ENCODE results near the gene GOLGA3.

DNA sequence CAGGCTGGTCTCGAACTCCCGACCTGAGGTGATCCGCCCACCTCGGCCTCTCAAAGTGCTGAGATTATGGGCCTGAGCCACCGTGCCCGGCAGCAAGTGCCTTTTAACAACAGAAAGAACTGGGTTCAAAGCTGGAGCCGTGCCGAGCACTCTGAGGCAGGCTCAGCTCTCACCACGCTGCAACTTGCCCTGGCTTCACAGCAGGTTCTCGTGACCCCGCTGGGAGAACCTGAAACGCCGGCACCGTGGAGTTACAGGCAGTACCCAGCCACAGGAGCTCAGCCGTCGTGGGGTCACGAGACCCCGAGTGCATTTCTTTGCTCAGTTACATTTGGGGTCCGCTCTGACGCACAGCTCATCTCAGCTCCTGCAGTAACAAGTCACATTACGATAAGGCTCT lies 14.4 kb downstream of the GOLGA3 start:
- no peak for TF ChIP-seq EZH2phosphoT487 (IDR thresholded peaks at IDR 0.05; ENCODE audit: borderline replicate concordance, low read length)
- TF ChIP-seq, protein P1, sequence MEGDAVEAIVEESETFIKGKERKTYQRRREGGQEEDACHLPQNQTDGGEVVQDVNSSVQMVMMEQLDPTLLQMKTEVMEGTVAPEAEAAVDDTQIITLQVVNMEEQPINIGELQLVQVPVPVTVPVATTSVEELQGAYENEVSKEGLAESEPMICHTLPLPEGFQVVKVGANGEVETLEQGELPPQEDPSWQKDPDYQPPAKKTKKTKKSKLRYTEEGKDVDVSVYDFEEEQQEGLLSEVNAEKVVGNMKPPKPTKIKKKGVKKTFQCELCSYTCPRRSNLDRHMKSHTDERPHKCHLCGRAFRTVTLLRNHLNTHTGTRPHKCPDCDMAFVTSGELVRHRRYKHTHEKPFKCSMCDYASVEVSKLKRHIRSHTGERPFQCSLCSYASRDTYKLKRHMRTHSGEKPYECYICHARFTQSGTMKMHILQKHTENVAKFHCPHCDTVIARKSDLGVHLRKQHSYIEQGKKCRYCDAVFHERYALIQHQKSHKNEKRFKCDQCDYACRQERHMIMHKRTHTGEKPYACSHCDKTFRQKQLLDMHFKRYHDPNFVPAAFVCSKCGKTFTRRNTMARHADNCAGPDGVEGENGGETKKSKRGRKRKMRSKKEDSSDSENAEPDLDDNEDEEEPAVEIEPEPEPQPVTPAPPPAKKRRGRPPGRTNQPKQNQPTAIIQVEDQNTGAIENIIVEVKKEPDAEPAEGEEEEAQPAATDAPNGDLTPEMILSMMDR (conservative IDR thresholded peaks at IDR 0.05; ENCODE audit: low read depth, low read length) = no peak
